Activated T-cell treated with anti-CD3 and anti-CD28 coated beads, Interleukin-2, amount 50 U/mL, for 24 hours (primary cell): ENCODE data around the gene TRIM67.
"Not testable (repeated sequence)": the region's sequence is repeated elsewhere in the genome, so short reads cannot be mapped to it uniquely, and the experiment has no call there.

ENCODE experiments used
- DNase-seq: peaks from one replicate; pipeline ENCODE4 v3.0.0-alpha.2; 2020
- H3K27ac Mint-ChIP-seq: 2 replicates; pipeline ENCODE4 v1.8.0; 2020; ENCODE audit warnings: mild to moderate bottlenecking, mixed read lengths
- H3K27me3 Mint-ChIP-seq: 2 replicates; pipeline ENCODE4 v1.8.0; 2020; ENCODE audit warnings: mixed read lengths
- H3K36me3 Mint-ChIP-seq: 2 replicates; pipeline ENCODE4 v1.8.0; 2020; ENCODE audit warnings: low read depth, mixed read lengths
- H3K4me1 Mint-ChIP-seq: 2 replicates; pipeline ENCODE4 v1.8.0; 2020; ENCODE audit warnings: low read depth, mixed read lengths
- H3K4me3 Mint-ChIP-seq: 2 replicates; pipeline ENCODE4 v1.8.0; 2020; ENCODE audit warnings: mild to moderate bottlenecking, moderate library complexity, mixed read lengths
- H3K9me3 Mint-ChIP-seq: 2 replicates; pipeline ENCODE4 v1.8.0; 2020; ENCODE audit warnings: mixed read lengths

TRIM67 gene

GRCh38 chr1:231161667-231162296, at the start of gene TRIM67:
TSS of gene TRIM67 (plus strand) at chr1:231162058. CDS start at chr1:231162970, 912 bp downstream.
- no peaks in the 10 kb centered on the region for H3K36me3 Mint-ChIP-seq
- H3K4me3 Mint-ChIP-seq, result peak within 1 kb of the TSS; percentile 36
- peaks cover 14% of the 10 kb centered on the region for H3K4me1 Mint-ChIP-seq
- no peaks in the 10 kb centered on the region for H3K9me3 Mint-ChIP-seq
- DNase-seq, result no peak
- peak within 1 kb of the TSS; percentile 44 for H3K27ac Mint-ChIP-seq
- peaks cover 75% of the 10 kb centered on the region for H3K27me3 Mint-ChIP-seq

GRCh38 chr1:231116738-231117137, 45.1 kb upstream of the TRIM67 start:
- Mint-ChIP-seq H3K27me3 (peaks cover 33% of the 10 kb centered on the region), H3K4me1 (no peaks in the 10 kb centered on the region), H3K9me3 (peaks cover 12% of the 10 kb centered on the region), H3K4me3 (no peak overlapping the region), H3K27ac (no peak overlapping the region), H3K36me3 (no peaks in the 10 kb centered on the region)
- no peak for DNase-seq

- H3K4me1 Mint-ChIP-seq, result no peaks in the 10 kb centered on the region
These were observed 43.0 kb upstream of the TRIM67 start for GRCh38 chr1:231118704-231119453.

GRCh38 chr1:231121533-231121932, 40.3 kb upstream of the TRIM67 start:
- Mint-ChIP-seq H3K27ac (no peak overlapping the region), H3K4me3 (no peak overlapping the region), H3K9me3 (peaks cover 8% of the 10 kb centered on the region), H3K4me1 (no peaks in the 10 kb centered on the region), H3K27me3 (peaks cover 16% of the 10 kb centered on the region), H3K36me3 (no peaks in the 10 kb centered on the region)
- no peak for DNase-seq

More at GRCh38 chr1:231118704-231119453, 43.0 kb upstream of the TRIM67 start:
- Mint-ChIP-seq H3K27ac (no peak overlapping the region), H3K9me3 (peaks cover 8% of the 10 kb centered on the region), H3K27me3 (peaks cover 18% of the 10 kb centered on the region), H3K36me3 (no peaks in the 10 kb centered on the region), H3K4me3 (no peak overlapping the region)
- no peak for DNase-seq

- Mint-ChIP-seq H3K4me3 (no peak overlapping the region), H3K36me3 (no peaks in the 10 kb centered on the region), H3K9me3 (peaks cover 8% of the 10 kb centered on the region), H3K27me3 (peaks cover 16% of the 10 kb centered on the region), H3K27ac (no peak overlapping the region), H3K4me1 (no peaks in the 10 kb centered on the region)
- no peak for DNase-seq
These were observed 39.7 kb upstream of the TRIM67 start for GRCh38 chr1:231122143-231122542.

- H3K27me3 Mint-ChIP-seq, result peaks cover 5% of the 10 kb centered on the region
- H3K4me3 Mint-ChIP-seq, result no peak overlapping the region
- H3K4me1 Mint-ChIP-seq, result no peaks in the 10 kb centered on the region
- DNase-seq, result no peak
- no peak overlapping the region for H3K27ac Mint-ChIP-seq
- no peaks in the 10 kb centered on the region for H3K9me3 Mint-ChIP-seq
- no peaks in the 10 kb centered on the region for H3K36me3 Mint-ChIP-seq
These were observed 37.1 kb upstream of the TRIM67 start for GRCh38 chr1:231124746-231125145.

- Mint-ChIP-seq H3K4me3 (no peak overlapping the region), H3K36me3 (no peaks in the 10 kb centered on the region), H3K27me3 (peaks cover 5% of the 10 kb centered on the region), H3K4me1 (no peaks in the 10 kb centered on the region), H3K27ac (no peak overlapping the region), H3K9me3 (no peaks in the 10 kb centered on the region)
- no peak for DNase-seq
These were observed 35.8 kb upstream of the TRIM67 start for GRCh38 chr1:231125972-231126580.

GRCh38 chr1:231127106-231127505, 34.8 kb upstream of the TRIM67 start:
- H3K27ac Mint-ChIP-seq, DNase-seq, H3K4me1 Mint-ChIP-seq, H3K9me3 Mint-ChIP-seq, H3K27me3 Mint-ChIP-seq, H3K36me3 Mint-ChIP-seq, H3K4me3 Mint-ChIP-seq: not testable (repeated sequence)

- H3K27ac Mint-ChIP-seq, H3K9me3 Mint-ChIP-seq, H3K4me3 Mint-ChIP-seq, H3K36me3 Mint-ChIP-seq, DNase-seq, H3K4me1 Mint-ChIP-seq, H3K27me3 Mint-ChIP-seq: not testable (repeated sequence)
These were observed 33.4 kb upstream of the TRIM67 start for GRCh38 chr1:231128471-231128870.

GRCh38 chr1:231130544-231130943, 31.3 kb upstream of the TRIM67 start:
- no peak for DNase-seq
- Mint-ChIP-seq H3K27ac (no peak overlapping the region), H3K27me3 (no peaks in the 10 kb centered on the region), H3K36me3 (no peaks in the 10 kb centered on the region), H3K9me3 (no peaks in the 10 kb centered on the region), H3K4me3 (no peak overlapping the region), H3K4me1 (no peaks in the 10 kb centered on the region)

- H3K36me3 Mint-ChIP-seq, H3K27ac Mint-ChIP-seq, H3K9me3 Mint-ChIP-seq, H3K4me3 Mint-ChIP-seq, H3K27me3 Mint-ChIP-seq, H3K4me1 Mint-ChIP-seq, DNase-seq: not testable (repeated sequence)
These were observed 29.3 kb upstream of the TRIM67 start for GRCh38 chr1:231132591-231132990.

GRCh38 chr1:231134624-231135023, 27.2 kb upstream of the TRIM67 start:
- Mint-ChIP-seq H3K27me3 (no peaks in the 10 kb centered on the region), H3K4me3 (no peak overlapping the region), H3K9me3 (no peaks in the 10 kb centered on the region), H3K36me3 (no peaks in the 10 kb centered on the region), H3K27ac (no peak overlapping the region), H3K4me1 (peaks cover 5% of the 10 kb centered on the region)
- DNase-seq, result no peak

- Mint-ChIP-seq H3K27ac (no peak overlapping the region), H3K4me3 (no peak overlapping the region), H3K9me3 (no peaks in the 10 kb centered on the region), H3K27me3 (peaks cover 29% of the 10 kb centered on the region), H3K4me1 (peaks cover 5% of the 10 kb centered on the region), H3K36me3 (no peaks in the 10 kb centered on the region)
- DNase-seq, result no peak
These were observed 23.6 kb upstream of the TRIM67 start for GRCh38 chr1:231138236-231138635.

GRCh38 chr1:231139125-231139649, 22.7 kb upstream of the TRIM67 start:
- DNase-seq, result no peak
- H3K4me3 Mint-ChIP-seq, result no peak overlapping the region
- no peaks in the 10 kb centered on the region for H3K36me3 Mint-ChIP-seq
- peaks cover 5% of the 10 kb centered on the region for H3K4me1 Mint-ChIP-seq
- peaks cover 36% of the 10 kb centered on the region for H3K27me3 Mint-ChIP-seq
- H3K9me3 Mint-ChIP-seq, result no peaks in the 10 kb centered on the region
- H3K27ac Mint-ChIP-seq, result no peak overlapping the region
